ENCODE results near the gene PARN.
"Not testable (repeated sequence)": the region's sequence is repeated elsewhere in the genome, so short reads cannot be mapped to it uniquely, and the experiment has no call there.

Gene PARN

DNA sequence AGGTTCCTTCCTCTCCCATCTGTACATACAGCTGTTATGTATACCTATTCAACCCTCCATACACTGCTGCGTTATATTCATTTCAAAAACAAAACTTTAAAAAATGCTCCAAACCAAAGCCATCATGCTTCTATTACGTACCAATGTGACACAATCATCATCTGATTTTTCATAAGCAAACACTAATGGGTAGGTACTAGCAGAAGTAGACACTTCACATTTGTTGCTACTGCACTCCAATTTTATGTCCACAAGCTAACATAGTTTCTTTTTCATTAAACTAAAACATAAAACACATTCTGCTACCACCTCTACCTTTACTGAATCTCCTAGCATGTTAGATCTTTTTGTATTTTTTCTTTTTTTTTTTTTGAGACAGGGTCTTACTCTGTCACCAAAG is 57.5 kb downstream of the PARN start:
- DNase-seq, result no peak

DNA sequence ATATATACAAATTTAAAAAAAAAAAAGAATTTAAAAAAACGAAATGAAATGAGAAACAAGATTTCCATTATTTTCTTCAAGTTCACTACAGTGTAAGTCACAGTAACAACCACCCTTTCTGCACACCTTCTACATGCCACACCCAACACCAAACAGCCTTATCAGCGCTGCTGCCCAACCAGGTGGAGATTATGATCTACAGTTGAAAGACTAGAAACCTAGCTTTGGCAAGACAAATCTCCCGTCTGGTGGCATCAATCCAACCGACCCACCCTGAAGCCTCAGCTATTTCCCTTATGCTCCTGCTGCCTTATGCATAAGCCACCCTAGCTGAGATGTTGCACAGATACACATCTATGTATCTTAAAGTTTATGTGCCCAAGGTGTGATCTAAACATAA is 60.8 kb downstream of the PARN start:
- no peak for DNase-seq

DNA sequence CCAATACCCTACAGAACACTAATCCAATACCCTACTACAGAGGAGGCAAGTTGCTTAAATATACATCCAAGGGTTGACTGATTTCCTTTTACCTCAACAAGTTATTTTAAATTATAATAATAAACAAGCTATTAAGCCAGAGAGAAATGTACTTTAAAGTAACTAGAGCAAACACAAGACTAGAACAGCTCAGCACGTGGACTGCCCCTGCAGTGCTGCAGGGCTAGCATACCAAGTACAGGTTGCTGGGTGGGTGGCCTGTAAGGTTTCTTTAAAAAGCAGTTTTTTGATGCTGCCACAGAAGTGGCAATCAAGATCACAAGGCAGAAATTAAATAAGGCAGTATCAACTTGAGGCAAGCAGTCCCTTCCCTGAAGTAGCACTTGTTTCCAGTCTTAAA is 63.5 kb downstream of the PARN start:
- no peak for DNase-seq

DNA sequence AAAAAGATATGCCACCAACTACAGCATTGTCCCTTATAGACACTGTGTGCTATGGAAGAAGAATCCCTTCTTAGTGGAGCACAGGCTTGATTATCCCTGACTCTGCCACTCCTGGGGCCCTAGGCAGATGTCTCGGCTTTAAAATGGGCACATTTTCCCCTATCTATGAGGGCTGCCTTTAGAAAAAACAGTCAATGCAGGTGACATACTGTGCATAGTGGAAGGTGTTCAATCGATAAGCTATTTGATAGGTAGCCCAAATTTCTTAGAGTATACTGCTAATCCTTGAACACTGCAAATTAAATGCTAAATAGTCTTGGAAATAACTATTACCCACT is 64.4 kb downstream of the PARN start:
- DNase-seq, result no peak

DNA sequence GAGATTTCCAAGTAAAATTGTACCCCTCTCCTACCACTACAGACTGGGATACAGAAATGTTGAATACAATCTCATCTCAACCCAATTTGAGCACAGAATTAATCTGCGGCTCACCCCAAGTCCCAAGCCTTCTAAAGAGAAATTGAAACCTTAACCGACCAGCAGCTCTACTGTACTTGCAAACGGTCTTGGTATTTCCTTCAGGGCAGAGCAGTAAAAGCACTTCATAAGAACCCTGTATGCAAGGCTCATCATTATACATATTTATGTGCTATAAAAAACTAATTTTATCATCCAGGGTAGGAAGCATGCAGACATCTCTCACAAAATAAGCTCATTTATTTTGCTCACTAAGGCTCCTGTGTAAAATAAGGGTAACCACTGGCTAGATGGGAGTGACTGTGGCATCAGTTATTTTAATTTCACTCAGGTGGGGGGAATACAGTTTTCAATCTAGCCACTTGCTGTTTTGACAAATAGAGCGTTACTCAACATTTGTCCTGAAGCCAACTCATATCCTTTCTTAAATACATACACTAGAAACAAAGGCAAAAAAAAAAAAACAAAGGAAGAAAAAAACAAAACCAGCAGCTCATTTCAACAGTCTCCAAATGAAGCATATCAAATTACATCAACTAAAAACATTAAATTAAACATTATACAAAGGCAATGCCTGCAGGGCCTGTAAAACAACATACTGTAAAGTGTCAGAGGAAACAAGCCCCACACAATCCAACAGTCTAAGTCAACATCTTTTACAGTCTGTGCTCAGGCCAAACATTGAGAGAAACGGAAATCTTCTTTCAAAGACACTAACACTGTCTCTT is 65.0 kb downstream of the PARN start:
- no peak for DNase-seq

DNA sequence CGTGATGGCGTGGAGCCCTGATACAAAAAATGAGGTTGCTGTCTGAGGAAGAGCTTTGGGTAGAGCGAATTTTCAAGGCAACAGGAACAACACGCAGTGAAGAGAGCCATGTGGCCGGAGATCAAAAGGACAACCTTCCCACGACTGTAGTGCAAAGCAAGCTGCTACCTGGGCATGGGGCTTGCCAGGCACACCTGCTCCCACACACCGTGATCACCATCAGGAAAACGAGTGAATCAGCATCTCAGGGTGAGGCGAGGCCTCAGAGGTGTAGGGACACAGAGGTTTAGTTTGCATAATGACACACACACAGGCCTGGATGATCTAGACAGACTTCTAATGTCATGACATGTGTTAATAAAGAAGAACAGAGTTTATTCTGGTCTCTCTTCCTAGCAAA is 65.7 kb downstream of the PARN start:
- no peak for DNase-seq

DNA sequence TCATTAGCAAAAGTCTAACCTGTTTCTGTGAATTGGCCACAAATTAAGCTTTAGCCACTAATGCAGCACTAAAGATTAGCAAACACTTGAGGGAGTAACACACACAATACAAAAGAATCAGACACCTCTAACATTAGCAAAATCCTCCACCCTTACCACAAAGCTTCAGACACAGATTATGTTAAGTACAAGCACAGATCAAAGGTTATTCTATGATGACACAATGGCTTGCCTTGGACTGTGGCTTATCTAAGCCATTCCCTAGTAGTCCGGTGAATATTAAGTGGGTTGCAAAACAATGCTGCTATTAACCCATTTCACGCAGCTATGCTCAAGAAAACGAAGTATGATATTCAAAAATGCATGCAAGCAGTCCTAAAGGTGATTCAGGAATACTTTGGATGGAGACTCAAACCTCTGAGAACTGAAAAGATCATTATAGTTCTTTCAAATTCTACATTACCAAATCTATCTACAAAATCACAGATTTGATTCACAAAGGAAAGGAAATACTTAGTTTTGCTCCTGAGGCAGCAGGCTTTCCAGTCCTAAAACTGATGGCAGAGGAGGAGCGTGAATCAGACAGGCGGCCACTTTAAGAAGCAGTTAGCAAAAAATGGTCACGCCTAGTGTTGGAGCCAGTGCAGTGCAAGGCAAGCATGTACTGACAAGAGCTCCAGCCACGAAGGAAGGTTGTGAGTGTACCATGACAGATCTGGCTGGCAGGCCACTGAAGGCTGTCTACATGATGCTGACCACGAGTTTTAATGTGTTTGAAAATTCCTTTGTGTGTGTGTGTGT is 67.2 kb downstream of the PARN start:
- no peak for DNase-seq

DNA sequence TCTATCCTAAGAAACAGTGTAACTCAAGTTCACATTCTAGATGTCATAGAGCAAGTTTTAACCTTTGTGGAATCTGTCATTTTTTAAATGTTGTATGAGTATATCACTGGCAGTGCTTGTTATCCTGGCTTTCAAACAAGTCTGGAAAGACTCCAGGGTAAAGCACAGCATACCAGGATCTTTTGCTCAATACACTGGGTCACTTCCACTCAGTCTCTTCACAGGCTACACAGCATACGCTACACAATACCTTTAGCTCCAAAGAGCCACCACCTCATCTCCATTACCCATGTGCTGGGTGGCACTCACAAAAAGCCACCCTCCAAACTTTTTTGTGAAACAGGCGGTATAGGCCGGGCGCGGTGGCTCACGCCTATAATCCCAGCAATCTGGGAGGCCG is 69.5 kb downstream of the PARN start:
- DNase-seq, result no peak

DNA sequence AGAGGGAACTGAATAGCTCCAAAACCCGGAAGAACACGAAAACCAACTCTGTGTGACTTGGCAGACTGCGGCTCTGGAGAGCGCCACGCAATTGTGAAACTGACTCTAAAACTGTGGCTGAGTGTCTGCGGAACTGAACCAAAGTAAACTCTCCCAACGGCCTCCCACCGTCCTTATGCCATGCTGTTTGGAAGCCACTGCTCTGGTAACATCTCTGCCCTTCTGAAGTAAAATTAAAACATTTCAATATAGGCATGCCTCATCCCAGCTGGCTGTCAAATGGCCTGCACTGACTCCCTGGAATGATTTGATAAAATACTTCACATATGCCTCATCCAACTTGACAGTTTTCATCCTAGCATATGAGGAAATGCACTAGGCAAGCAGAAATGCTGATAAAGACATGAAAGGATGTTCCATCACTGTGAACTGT is 70.2 kb downstream of the PARN start:
- no peak for DNase-seq

DNA sequence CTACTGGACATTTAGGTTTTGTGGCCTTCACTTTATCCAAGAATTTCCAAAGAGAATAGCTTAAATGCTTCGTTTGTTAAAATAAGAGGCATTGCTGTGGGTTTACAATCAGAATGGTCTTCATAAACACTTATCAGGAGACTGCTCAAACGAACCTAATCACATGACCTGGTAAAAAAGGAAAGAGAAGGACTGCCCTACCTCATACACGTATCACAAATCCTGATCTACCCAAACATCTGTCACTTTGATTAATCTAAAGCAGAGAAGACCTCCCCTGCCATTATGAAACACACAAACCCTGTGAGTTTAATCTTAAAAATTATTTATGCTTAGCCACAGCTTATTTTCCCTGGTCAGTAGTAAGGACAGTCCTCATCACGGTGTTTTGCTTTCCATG is 76.6 kb downstream of the PARN start:
- no peak for DNase-seq

DNA sequence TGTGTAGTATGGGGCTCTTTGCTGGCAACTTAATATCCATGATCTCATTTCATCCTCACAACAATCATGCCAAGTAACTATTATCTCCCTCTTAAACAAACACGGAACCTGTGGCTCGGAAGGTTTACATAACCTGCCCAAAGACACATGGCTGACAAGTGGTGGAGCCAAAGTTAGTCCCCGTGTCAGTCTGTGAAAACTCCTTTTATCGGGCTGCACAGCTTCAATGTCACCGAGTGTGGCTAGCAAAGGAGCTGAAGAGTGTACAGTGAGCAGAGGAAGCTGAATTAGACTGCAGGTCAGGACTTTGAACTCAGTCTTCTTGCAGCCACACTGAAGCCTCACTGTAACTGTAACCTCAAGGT is 80.3 kb downstream of the PARN start:
- no peak for DNase-seq

DNA sequence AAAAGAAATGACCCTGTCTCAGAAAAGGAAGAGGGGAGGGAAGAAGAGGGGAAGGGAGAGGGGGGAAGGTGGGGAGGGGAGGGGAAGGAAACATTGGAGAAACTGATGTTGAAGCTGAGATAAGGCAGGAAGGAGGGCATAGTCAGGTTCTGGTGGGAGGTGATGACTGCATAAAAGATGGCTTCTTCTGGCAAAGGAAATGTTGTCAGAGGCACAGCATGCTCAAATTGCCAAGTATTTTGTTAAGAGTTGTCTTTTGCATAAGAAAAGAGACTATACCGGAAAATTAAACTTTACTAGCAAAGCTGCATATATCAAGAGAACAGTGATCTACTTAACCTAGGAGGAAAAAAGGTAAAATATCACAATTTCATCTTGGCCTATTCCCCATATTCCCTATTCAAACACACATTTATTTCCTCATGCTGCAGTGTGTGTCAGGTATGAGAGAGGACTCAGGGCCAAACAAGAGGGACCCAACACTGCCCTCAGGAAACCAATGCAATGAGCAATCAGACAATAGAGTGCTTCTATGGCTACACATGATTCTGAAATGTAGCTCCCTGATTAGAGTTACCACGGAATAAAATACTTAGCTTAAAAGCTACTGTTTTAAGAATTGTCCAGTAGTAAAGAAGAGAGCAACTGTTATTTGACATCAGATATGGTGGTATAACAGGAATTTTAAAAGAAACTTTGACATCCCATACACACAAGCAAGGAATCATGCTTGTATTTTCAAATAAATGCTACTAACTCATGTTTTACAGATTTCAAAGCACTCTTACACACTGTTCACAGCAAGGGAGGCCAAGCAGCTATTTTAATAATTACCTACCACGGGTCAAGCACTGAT is 80.9 kb downstream of the PARN start:
- no peak for DNase-seq

DNA sequence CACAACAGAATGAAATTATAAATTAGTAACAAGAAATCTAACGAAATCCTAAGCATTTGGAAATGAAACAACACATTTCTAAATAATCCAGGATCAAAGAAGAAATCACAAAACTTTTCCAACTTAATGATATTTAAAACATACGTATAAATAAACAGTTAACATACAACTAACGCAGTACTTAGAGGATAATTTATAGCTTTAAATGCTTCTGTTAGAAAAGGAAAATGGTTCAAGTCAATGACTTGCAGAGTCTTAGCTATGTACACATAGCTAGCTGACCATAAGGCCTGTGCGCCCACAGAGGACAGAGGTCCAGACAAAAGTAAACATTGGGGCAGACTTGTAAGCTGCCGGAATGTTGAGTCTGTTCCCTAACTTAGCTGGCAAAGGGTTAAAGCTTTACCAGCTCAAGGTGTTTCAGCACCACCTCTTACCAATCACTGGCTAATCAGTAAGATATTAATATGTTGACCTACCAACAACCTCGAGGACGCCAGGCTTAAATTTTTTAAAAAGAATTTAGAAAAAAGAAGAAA is 84.6 kb downstream of the PARN start:
- no peak for DNase-seq

DNA sequence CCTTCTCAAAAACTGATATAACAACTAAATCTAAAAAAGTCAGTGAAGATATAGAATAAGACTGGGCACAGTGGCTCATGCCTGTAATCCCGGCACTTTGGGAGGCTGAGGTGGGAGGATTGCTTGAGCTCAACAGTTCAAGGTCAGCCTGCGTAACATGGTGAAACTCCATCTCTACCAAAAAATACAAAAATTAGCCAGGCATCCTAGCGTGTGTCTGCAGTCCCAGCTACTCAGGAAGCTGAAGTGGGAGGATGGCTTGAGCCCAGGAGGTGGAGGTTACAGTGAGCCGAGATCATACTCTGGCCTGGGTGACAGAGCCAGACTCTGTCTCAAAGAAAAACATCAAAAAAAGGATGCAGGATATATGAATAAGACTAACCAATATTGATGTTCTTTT is 85.2 kb downstream of the PARN start:
- DNase-seq, result not testable (repeated sequence)

DNA sequence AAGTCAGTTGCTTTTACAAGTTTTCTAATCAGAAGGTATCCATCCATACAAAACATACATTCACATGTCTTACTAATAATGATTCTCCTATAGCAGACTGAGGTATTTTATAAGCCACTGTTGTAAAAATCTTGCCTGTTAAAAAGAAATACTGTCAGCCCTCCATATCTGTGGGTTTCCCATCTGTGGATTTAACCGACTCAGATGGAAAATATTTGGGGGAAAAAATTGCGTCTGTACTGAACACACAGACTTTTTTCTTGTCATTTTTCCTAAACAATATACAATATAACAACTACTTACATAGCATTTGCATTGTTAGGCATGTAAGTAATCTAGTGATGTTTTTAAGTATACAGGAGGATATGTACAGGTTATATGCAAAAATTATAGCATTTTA is 90.4 kb downstream of the PARN start:
- DNase-seq, result no peak

DNA sequence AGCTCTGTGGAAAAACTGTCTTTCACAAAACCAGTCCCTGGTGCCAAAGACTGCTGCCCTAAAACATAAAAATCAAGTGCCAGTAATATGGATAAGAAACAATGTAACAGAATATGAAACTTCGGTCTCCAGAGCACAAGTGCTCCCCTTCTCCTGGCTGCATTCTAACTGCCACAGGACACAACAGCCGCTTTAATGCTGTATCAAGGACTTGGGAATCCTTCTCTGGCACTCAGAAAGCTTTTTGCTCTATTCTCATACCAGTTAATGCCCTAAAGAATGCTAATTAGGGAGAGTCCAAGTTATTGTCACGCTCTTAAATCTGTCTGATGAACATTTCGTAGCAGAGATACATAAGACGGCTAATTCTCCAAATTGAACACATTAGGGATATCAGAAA is 90.9 kb downstream of the PARN start:
- DNase-seq, result no peak

DNA sequence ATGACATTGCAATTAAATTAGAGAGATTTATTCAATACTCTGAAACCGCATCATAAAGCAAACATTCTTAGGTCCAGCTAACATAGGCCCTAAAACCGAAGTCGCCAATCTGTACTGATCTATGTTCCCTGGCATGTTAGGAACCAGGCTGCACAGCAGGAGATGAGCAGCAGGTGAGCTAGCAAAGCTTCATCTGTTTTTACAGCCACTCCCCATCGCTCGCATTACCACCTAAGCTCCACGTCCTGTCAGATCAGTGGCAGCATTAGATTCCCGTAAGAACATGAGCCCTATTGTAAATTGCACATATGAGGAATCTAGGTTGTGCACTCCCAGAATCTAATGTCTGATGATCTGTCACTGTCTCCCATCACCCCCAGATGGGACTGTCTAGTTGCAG is 91.5 kb downstream of the PARN start:
- no peak for DNase-seq

DNA sequence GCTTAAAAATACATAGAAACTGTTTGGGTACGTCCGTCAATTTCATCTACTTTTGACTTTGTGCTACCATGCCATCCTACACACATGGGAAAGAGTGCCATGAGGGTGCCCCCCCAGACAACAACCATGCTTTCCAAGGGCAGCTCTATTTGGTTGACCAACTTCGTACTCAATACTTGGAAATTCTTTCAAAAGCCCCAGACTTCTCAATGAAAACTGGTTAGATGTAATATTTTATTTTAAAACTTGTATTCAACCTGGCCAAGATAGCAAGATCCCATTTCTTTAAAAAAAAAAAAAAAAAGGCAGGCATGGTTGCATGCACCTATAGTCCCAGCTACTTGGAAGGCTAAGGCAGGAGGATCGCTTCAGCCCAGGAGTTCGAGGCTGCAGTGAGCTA is 98.4 kb downstream of the PARN start:
- no peak for DNase-seq

DNA sequence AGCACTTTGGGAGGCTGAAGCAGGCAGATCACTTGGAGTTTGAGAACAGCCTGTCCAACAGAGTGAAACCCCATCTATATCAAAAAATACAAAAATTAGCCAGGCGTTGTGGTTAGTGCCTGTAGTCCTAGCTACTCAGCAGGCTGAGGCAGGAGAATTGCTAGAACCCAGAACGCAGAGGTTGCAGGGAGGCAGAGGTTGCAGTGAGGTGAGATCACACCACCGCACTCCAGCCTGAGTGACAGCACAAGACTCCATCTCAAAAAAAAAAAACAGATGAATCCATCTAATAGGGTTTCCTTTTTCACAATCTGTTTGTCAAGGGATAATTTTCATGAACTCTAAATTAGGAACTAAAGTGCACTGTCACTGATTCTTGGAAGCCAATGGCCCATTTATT is 99.0 kb downstream of the PARN start:
- no peak for DNase-seq

DNA sequence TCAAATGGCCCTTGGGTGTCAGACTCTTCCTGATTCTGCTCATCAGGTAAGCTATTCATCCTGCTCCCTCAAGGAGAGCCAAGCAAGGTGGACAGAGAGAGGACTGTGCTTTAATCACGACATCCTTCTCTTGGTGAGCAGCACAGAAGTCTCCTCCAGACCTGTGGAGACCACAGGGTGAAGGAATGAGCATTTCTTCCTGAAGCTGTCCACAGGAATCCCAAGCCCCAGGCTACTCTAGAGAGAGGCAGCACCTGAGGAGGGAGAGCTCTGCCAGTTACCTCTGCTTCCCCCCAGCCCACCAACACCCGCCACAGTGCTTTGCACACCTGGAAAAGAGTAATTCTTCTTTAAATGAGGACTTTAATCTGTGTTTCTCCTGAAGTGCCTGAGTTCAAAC is 100.0 kb downstream of the PARN start:
- DNase-seq, result no peak

DNA sequence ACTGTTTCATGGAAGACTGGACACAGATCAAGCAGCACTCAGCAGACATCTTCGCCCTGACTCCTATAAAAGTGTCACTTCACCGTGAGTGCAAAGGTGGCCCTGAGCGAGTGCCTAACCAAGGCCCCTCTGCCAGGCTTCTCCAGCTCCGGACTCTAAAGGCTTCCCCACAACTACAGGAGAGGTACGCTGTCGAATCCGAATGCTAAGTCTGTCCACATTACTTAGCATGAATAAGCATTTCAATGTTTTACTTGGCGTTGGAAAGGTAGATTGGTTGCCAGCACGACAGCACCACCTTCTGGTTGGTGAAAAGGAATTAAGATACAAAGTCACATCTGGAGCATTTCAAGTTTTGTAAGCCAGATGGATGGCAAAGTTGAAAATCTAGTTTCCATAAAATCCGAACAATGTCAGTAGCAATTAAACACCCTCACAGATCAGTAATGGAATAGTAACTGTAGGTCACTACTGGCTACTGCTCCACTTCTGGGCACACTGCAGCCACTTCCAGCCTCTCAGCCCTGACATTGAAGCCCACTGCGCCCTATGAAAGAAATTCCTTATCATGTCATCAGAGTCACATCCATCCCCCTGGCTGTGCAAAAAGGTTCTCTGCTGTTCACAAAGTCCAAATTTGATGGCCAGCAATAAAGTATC is 100.9 kb downstream of the PARN start:
- peak; percentile 58 for DNase-seq

DNA sequence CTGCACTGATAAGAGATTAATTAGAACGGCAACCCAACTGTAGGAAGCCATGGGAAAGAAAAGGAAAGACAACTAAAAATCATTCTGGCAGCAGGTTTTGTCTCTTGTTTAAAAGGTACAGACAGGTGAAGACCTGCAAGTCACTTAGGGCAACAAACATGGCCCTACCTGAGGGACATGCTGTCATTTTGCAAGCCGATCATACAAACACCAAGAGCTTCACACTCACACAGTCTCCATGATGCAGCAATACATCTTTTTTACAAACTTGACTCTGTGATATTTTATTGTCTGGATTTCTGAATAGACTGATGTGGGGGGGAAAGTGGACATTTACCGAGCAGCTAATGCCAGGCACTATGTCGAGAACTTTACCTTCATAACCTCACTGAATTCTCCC is 101.8 kb downstream of the PARN start:
- no peak for DNase-seq

All from CD4-positive, alpha-beta T cell treated with Interleukin-15 for 1 hour (primary cell).